Myometrial cell (primary cell): Measurements from ENCODE around the gene RARB. TPM values are rescaled to one million over a fixed set of nuclear protein-coding genes. Genes with fewer than 3 reads are reported as not detected.

Experiments used
- total RNA-seq: library from RNA; depleted of rRNA; stranded (reverse); fragments of >200 nt; gene quantifications from 2 replicates; pipeline ENCODE4 v1.2.3, GENCODE V29; 2015

The RARB gene
- total RNA-seq = 34.4 and 37.2 TPM in 2 replicates

DNA sequence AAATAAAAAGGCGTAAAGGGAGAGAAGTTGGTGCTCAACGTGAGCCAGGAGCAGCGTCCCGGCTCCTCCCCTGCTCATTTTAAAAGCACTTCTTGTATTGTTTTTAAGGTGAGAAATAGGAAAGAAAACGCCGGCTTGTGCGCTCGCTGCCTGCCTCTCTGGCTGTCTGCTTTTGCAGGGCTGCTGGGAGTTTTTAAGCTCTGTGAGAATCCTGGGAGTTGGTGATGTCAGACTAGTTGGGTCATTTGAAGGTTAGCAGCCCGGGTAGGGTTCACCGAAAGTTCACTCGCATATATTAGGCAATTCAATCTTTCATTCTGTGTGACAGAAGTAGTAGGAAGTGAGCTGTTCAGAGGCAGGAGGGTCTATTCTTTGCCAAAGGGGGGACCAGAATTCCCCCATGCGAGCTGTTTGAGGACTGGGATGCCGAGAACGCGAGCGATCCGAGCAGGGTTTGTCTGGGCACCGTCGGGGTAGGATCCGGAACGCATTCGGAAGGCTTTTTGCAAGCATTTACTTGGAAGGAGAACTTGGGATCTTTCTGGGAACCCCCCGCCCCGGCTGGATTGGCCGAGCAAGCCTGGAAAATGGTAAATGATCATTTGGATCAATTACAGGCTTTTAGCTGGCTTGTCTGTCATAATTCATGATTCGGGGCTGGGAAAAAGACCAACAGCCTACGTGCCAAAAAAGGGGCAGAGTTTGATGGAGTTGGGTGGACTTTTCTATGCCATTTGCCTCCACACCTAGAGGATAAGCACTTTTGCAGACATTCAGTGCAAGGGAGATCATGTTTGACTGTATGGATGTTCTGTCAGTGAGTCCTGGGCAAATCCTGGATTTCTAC, at the start of gene RARB:
RARB (plus strand) TSS at position 322 of the 847 bp plus-strand sequence; CDS start at position 791, 469 bp downstream.

Other genes with a start within 250 kb of the RARB start
- 52.2 and 78.9 TPM in 2 replicates for gene TOP2B, start 236.6 kb downstream of the RARB start, total RNA-seq